GM18873 (cell line): ENCODE measurements around the gene CISD2.
"Not testable (repeated sequence)": the region's sequence is repeated elsewhere in the genome, so short reads cannot be mapped to it uniquely, and the experiment has no call there.

ENCODE experiments used
- ATAC-seq: cut with Tn5 transposase; IDR thresholded peaks from one replicate; pipeline ENCODE4 v1.9.1; 2021; ENCODE audit warnings: mild to moderate bottlenecking, moderate library complexity, moderate number of reproducible peaks; ENCODE audit not compliant: unreplicated experiment, low FRiP score

The CISD2 gene

GRCh38 chr4:102896547-102896946 lies 27.8 kb downstream of the CISD2 start:
- ATAC-seq: not testable (repeated sequence)

DNA sequence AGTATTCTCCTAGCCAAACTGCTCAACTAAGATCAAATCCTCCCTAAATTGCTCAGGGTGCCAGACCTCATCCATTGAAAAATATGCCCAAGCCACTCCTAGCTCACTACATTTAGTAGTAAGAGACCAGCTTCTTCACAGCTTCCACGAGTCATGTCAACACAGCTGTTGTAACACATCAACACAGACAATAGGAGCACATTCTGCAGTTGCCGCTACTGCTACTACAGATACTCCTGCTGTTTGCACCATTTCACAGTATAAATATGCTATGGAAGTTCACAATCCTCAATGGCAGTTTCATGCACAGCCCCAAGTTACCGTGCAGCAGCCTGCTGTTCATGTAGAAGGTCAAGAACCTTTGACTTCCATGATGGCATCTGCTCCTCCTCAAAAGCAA lies 28.8 kb downstream of the CISD2 start:
- ATAC-seq: not testable (repeated sequence)

- ATAC-seq: no peak
These were observed 33.0 kb downstream of the CISD2 start for GRCh38 chr4:102901804-102902203.

DNA sequence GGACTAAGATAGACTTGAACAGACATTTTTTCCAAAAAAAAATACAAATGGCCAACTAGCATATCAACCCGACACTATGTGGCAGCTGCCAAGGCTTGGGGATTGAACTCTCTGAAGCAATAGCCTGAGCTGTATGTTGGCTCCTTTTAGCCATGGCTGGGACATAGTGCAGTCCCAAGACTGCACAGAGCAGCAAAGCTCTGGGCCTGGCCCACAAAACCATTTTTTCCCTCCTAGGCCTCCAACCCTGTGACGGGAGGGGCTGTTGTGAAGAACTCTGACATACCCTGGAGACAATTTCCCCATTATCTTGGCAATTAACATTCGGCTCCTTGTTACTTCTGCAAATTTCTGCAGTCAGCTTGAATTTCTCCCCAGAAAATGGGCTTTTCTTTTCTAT lies 50.1 kb downstream of the CISD2 start:
- ATAC-seq: no peak

DNA sequence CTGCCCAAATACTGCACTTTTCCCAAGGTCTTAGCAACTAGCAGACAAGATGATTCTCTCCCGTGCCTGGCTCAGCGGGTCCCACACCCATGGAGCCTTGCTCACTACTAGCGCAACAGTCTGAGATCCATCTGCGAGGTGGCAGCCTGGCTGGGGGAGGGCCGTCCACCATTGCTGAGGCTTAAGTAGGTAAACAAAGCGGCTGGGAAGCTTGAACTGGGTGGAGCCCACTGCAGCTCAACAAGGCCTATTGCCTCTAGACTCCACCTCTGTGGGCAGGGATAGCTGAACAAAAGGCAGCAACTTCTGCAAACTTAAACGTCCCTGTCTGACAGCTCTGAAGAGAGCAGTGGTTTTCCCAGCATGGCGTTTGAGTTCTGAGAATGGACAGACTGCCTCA lies 50.9 kb downstream of the CISD2 start:
- not testable (repeated sequence) for ATAC-seq

DNA sequence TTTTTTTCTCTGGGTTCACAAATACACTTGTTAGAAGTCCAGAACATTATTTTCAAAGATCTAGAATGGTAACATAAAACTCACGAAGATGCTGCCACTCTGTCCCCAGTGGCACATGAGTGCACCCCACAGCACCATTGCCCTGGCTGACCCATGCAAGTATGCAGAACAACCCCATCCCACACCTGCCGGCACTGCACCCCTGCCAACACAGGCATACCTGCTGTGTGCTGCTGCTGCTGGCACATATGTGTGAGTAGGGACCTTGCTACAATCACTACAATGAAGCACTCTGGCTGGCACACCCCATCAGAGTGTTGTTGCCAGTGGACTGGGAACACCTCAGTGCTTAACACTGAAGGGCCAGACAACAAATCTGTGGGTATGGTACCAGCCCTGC lies 66.9 kb downstream of the CISD2 start:
- ATAC-seq: no peak

DNA sequence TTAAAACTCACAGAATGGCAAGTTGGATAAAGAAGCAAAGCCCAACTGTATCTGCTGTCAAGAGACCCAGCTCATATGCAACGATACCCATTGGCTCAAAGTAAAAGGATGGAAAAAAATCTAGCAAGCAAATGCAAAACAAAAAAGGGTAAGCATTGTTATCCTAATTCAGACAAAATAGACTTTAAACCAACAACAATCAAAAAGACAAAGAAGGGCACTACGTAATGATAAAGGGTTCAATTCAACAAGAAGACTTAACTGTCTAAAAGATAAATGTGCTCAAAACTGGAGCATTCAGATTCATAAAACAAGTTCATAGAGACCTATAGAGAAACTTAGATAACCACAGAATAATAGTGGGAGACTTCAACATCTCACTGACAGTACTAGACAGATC lies 69.3 kb downstream of the CISD2 start:
- not testable (repeated sequence) for ATAC-seq
